GM21526 (cell line): ENCODE measurements around the gene CFAP97D1.

Experiments
- ATAC-seq: cut with Tn5 transposase; IDR thresholded peaks from one replicate; pipeline ENCODE4 v1.9.1; 2021; ENCODE audit warnings: moderate library complexity; ENCODE audit not compliant: unreplicated experiment, low FRiP score

The CFAP97D1 gene

GRCh38 chr17:43822570-43823190 lies 42.4 kb downstream of the CFAP97D1 start:
- ATAC-seq: no peak

- no peak for ATAC-seq
Observed at GRCh38 chr17:43823350-43824084, 43.3 kb downstream of the CFAP97D1 start.

GRCh38 chr17:43825567-43825966 lies 45.3 kb downstream of the CFAP97D1 start:
- no peak for ATAC-seq

GRCh38 chr17:43826206-43826605 lies 46.0 kb downstream of the CFAP97D1 start:
- ATAC-seq: no peak

GRCh38 chr17:43827596-43827995 lies 47.4 kb downstream of the CFAP97D1 start:
- no peak for ATAC-seq

- no peak for ATAC-seq
Observed at GRCh38 chr17:43829738-43830137, 49.5 kb downstream of the CFAP97D1 start.

GRCh38 chr17:43830510-43831140 lies 50.4 kb downstream of the CFAP97D1 start:
- ATAC-seq: no peak

GRCh38 chr17:43831633-43832032 lies 51.4 kb downstream of the CFAP97D1 start:
- ATAC-seq: no peak

GRCh38 chr17:43832168-43832975 lies 52.1 kb downstream of the CFAP97D1 start:
- no peak for ATAC-seq

GRCh38 chr17:43832976-43833829 lies 53.0 kb downstream of the CFAP97D1 start, which contains the start of gene MPP3:
TSS of gene MPP3 (minus strand) at chr17:43833146. CDS start at chr17:43831906, 1,240 bp downstream.
- no peak for ATAC-seq

- no peak for ATAC-seq
Observed at GRCh38 chr17:43834106-43834505, 53.9 kb downstream of the CFAP97D1 start.
